NT2/D1 (cell line): ENCODE measurements around the gene LRRC8E.

Experiments
- DNase-seq: peaks from one replicate; pipeline ENCODE4 v3.0.0-alpha.2; 2011; ENCODE audit warnings: low read depth, low spot score
- H3K27me3 ChIP-seq: 2 replicates; pipeline ENCODE4 v1.6.0; 2011; ENCODE audit warnings: mild to moderate bottlenecking; ENCODE audit not compliant: insufficient read length, insufficient read depth
- H3K36me3 ChIP-seq: 2 replicates; pipeline ENCODE4 v1.6.1; 2011; ENCODE audit warnings: mild to moderate bottlenecking, low read length, mixed read lengths; ENCODE audit not compliant: insufficient read depth, insufficient read length
- H3K4me1 ChIP-seq: 2 replicates; pipeline ENCODE4 v1.5.1; 2011; ENCODE audit not compliant: insufficient read depth, insufficient read length
- H3K4me3 ChIP-seq: 2 replicates; pipeline ENCODE4 v1.5.1; 2011; ENCODE audit warnings: low read depth; ENCODE audit not compliant: insufficient read length
- H3K9ac ChIP-seq: 2 replicates; pipeline ENCODE4 v1.6.0; 2011; ENCODE audit warnings: low read depth; ENCODE audit not compliant: insufficient read length
- H3K9me3 ChIP-seq: 2 replicates; pipeline ENCODE4 v1.5.1; 2011; ENCODE audit warnings: mild to moderate bottlenecking, low read length; ENCODE audit not compliant: insufficient read depth
- SUZ12 ChIP-seq: IDR thresholded peaks from 2 replicates; pipeline ENCODE4 v1.6.1; 2011; ENCODE audit not compliant: insufficient read length, insufficient read depth; ENCODE audit errors: extremely low read depth
- YY1 ChIP-seq: IDR thresholded peaks from 2 replicates; pipeline ENCODE4 v1.6.1; 2011; ENCODE audit not compliant: insufficient read length, insufficient read depth
- ZNF274 ChIP-seq: IDR thresholded peaks from 2 replicates; pipeline ENCODE4 v1.6.1; 2011; ENCODE audit warnings: mild to moderate bottlenecking, low read depth, low read length

Gene LRRC8E

DNA sequence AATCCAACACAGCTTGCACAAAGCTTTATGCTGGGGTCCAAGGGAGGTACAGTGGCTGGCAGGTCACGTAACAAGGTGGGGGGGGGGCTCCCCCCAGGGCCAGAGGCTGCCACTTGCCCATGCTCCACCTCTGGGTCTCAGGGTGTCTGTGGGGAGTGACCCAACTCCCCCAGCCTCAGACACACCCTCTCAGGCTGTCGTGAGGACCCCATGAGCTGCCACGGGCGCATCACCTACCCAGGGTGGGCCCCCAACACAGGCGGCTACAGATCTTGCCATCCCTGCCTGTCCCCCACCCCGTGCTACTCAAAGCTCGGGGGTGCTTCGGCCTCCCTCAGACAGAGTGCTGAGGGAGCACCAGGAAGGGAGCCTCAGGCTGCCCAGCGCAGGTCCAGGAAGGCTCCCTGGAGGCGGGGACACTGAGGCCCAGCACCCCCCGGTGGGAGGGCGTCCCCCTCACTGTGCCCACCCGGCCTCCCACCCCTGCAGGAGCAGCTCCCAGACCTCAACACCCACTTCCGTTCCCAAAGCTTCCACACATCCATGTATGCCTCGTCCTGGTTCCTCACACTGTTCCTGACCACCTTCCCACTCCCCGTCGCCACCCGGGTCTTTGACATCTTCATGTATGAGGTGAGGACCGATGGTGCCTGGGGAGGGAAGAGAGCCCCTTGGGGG lies 37.2 kb upstream of the LRRC8E start:
- Histone ChIP-seq H3K4me3 (no peak overlapping the region), H3K27me3 (peaks cover 8% of the 10 kb centered on the region), H3K9ac (peak overlapping the region; percentile 61), H3K9me3 (no peaks in the 10 kb centered on the region), H3K36me3 (no peaks in the 10 kb centered on the region), H3K4me1 (peaks cover 11% of the 10 kb centered on the region)
- TF ChIP-seq SUZ12 (no peak), YY1 (no peak), ZNF274 (no peak)
- no peak for DNase-seq

DNA sequence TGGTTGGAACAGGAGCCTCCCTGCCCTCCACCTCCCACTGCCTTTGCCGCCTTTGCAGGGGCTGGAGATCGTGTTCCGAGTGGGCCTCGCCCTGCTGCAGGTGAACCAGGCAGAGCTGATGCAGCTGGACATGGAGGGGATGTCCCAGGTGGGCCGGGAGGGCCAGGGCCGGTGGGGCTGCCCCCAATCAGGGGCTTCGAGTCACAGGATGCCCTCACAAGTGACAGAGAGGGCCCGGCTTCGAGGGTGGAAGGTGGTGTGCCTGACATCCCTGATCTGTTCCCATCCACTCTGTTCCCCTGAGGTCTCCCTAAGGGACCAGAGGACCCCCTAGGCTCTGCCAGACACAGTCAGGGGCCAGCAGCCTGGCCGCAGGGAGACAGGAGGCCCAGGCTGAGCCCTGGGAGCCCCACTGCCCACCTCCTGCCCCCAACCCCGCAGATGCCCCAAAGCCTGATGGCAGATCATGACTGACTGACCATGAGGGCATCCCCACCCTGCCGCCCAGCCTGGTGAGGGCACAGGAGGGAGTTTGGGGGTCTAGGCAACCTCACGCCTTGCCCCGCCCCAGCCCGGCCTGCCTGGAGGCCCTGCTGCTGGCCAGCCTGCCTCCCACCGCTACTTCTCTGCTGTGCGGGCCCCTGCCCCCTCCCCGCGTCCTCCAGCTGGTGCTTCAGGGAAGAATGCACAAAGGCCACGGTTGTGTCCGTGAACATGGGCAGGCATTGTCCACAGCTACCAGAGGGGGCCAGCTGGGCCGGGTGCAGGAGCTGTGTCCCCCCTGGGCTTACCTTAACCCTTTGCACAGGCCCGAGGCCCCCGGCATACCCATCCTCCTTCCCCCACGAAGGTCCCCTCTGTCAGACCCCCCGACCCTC lies 36.4 kb upstream of the LRRC8E start:
- DNase-seq = no peak
- Histone ChIP-seq H3K36me3 (no peaks in the 10 kb centered on the region), H3K4me1 (peaks cover 19% of the 10 kb centered on the region)

DNA sequence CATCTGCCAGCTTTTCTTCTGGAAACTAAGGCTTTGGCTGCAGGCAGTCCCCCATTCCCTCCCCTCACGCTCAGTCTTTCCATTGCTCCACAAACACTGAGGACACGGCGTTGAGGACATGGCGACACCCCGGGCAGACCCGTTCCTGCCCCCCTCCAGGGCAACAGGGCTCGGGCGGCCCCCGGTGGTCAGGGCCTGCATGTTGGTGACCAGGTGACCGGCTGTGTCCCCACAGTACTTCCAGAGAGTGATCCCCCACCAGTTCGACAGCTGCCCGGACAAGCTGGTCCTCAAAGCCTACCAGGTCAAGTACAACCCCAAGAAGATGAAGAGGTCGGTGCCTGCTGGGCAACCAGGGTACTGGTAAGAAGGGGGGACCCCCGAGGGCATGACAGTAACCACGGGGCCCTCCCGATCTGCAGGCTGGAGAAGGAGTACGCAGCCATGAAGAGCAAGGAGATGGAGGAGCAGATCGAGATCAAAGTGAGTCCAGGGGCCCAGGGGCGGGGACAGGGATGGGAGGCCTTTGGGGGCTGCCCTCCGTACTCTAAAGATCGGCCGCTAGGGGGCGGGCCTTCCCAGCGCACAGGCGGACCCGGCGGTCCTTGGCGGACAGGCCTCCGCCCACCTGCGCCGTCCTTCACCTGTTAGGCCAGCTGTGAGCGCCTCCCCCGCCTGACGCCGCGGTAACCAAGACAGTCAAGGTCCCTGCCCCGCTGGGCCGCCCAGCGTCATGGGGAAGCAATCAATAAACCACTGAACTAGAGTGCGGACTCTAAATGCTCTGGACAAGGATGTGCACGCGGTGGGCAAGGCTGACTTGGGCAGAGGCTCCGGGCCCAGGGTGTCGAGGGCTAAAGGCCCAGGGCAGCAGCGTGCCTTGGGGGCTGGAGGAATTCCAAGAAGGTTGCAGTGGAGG lies 35.2 kb upstream of the LRRC8E start:
- H3K27me3 ChIP-seq = peaks cover 12% of the 10 kb centered on the region
- no peak for DNase-seq
- H3K9ac ChIP-seq = peak overlapping the region; percentile 32
- no peak for TF ChIP-seq YY1
- no peak for TF ChIP-seq SUZ12
- no peak for TF ChIP-seq ZNF274
- peaks cover 29% of the 10 kb centered on the region for H3K4me1 ChIP-seq
- no peaks in the 10 kb centered on the region for H3K36me3 ChIP-seq
- no peak overlapping the region for H3K4me3 ChIP-seq
- no peaks in the 10 kb centered on the region for H3K9me3 ChIP-seq

More for the DNA sequence above, 36.4 kb upstream of the LRRC8E start:
- Histone ChIP-seq H3K4me3 (no peak overlapping the region), H3K9me3 (no peaks in the 10 kb centered on the region), H3K27me3 (peaks cover 8% of the 10 kb centered on the region), H3K9ac (peak overlapping the region; percentile 61)
- TF ChIP-seq SUZ12 (no peak), YY1 (no peak), ZNF274 (no peak)

DNA sequence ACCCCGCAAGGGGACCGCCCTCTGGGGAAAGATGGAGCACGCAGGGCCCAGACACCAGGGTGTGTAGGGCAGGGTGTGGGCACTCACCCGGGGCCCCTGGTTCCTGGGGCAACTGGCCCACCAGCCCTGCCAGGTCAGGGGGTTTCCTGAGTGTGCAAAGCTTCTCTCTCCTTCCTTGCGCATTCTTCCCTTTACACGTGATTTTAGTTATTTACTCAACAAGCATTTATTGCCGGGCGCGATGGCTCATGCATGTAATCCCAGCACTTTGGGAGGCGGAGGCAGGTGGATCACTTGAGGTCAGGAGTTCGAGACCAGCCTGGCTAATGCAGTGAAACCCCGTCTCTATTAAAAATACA lies 34.6 kb upstream of the LRRC8E start:
- TF ChIP-seq SUZ12 (no peak), YY1 (no peak), ZNF274 (no peak)
- Histone ChIP-seq H3K36me3 (no peaks in the 10 kb centered on the region), H3K4me3 (no peak overlapping the region), H3K4me1 (peaks cover 34% of the 10 kb centered on the region), H3K9me3 (no peaks in the 10 kb centered on the region), H3K9ac (peak overlapping the region; percentile 32), H3K27me3 (peaks cover 12% of the 10 kb centered on the region)
- no peak for DNase-seq

DNA sequence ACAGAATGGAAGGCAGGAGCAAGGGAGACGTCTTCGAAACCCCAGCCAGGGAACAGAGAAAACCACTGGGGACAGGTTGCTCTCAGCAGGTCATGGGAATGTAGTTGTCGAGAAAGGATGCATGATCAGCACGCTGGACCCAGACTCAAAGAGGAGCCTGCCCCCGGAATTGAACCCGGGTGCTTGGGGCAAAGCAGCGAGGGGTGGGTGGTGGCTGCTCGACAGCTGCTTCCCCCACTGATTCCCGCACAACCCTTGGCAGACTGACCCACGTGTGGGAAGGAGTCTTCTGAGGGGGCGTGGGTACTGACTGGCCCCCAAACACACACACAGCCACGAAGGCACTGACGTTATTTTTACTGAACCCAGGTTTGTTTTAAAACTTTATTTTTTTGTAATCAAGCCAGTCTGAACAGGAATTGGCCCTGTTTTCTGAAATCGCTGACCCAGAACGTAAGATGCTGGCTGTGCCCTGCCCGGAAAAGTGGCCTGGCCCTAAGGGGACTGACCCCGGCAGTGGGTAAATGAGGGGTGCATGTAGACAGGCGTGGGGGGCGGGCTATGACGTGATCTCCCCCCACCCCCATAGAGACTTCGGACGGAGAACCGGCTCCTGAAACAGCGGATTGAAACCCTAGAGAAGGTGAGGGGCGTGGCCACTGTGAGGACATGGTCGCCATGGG lies 32.7 kb upstream of the LRRC8E start:
- no peak overlapping the region for H3K4me3 ChIP-seq
- TF ChIP-seq YY1 (no peak), SUZ12 (no peak), ZNF274 (no peak)
- peaks cover 26% of the 10 kb centered on the region for H3K27me3 ChIP-seq
- DNase-seq = no peak
- H3K9ac ChIP-seq = no peak overlapping the region
- H3K9me3 ChIP-seq = no peaks in the 10 kb centered on the region
- peaks cover 42% of the 10 kb centered on the region for H3K4me1 ChIP-seq
- H3K36me3 ChIP-seq = no peaks in the 10 kb centered on the region

DNA sequence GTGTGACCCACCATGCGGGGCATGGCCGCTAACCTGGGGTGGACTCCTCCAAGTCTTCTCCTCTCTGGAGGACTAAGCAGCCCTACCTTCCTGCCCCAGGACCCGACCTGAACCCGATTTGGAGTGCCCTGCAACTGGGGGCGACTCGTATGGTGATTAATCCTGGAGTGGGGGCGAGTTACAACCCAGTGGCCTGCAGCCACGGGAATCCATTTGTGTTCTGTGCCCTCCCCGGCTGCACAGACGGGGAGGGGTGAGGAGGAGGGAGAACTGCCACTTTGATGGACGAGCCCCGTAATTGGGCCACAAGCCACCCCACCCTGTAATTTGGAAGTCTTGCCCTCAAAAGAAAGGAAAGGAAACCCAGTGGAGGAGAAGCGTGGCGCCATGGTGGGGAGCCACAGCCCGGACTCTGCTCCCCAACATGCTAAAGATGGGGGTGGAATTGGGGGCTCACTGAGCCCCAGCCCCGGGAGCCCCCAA lies 32.2 kb upstream of the LRRC8E start:
- no peak for DNase-seq
- H3K36me3 ChIP-seq = no peaks in the 10 kb centered on the region
- H3K9ac ChIP-seq = no peak overlapping the region
- peaks cover 44% of the 10 kb centered on the region for H3K4me1 ChIP-seq
- no peaks in the 10 kb centered on the region for H3K9me3 ChIP-seq
- H3K27me3 ChIP-seq = peaks cover 31% of the 10 kb centered on the region
- no peak for TF ChIP-seq YY1
- no peak for TF ChIP-seq ZNF274
- TF ChIP-seq SUZ12 = no peak
- no peak overlapping the region for H3K4me3 ChIP-seq
